ENCODE measurements around the gene SASH1. TPM values are rescaled to one million over a fixed set of nuclear protein-coding genes. Genes with fewer than 3 reads are reported as not detected.

SASH1 gene
- total RNA-seq, 1 experiment from 2014 or later: 27.4 TPM

GRCh38 chr6:148466158-148466557 lies 123.5 kb downstream of the SASH1 start (continued):
- TF ChIP-seq TP53 (CRISPR knock-in tag; IDR thresholded peaks at IDR 0.05): no peak

- DNase-seq (ENCODE audit: low spot score): no peak
- Mint-ChIP-seq H3K9me3 (no peaks in the 10 kb centered on the region), H3K4me1 (peaks cover 53% of the 10 kb centered on the region), H3K27ac (no peak overlapping the region), H3K4me3 (no peak overlapping the region), H3K36me3 (0 out of 2 replicates have a peak, but pooled peaks cover 4% of the 10 kb centered on the region), H3K27me3 (ENCODE audit: low read depth) (no peaks in the 10 kb centered on the region)
- CTCF ChIA-PET: interaction anchor here (1.5 kb wide), 1 partner anchor 13 kb away, joined by 4 read pairs; no protein-coding TSS in a partner anchor
- no peak for ATAC-seq
- POLR2A ChIA-PET: no interaction called here
- TF ChIP-seq NR2C2 (CRISPR knock-in tag; IDR thresholded peaks at IDR 0.05) (no peak), ZNF281 (CRISPR knock-in tag; IDR thresholded peaks at IDR 0.05) (no peak), RELA (CRISPR knock-in tag; IDR thresholded peaks at IDR 0.05; ENCODE audit: borderline replicate concordance) (no peak), NFE2L1 (CRISPR knock-in tag; IDR thresholded peaks at IDR 0.05) (no peak), ZNF512 (CRISPR knock-in tag; IDR thresholded peaks at IDR 0.05; ENCODE audit: borderline replicate concordance) (no peak), TEAD1 (CRISPR knock-in tag; IDR thresholded peaks at IDR 0.05) (no peak), ZNF671 (CRISPR knock-in tag; IDR thresholded peaks at IDR 0.05) (no peak), PRDM15 (CRISPR knock-in tag; IDR thresholded peaks at IDR 0.05) (no peak), SMAD3 (CRISPR knock-in tag; IDR thresholded peaks at IDR 0.05; ENCODE audit: borderline replicate concordance) (no peak), NFATC4 (CRISPR knock-in tag; IDR thresholded peaks at IDR 0.05) (no peak), JUN (CRISPR knock-in tag; IDR thresholded peaks at IDR 0.05) (no peak), USF1 (CRISPR knock-in tag; IDR thresholded peaks at IDR 0.05) (no peak), ARID4B (CRISPR knock-in tag; IDR thresholded peaks at IDR 0.05; ENCODE audit: borderline replicate concordance) (no peak), GABPB1 (CRISPR knock-in tag; IDR thresholded peaks at IDR 0.05) (no peak), ZMAT4 (CRISPR knock-in tag; IDR thresholded peaks at IDR 0.05) (no peak)
Observed at GRCh38 chr6:148467926-148468325, 125.3 kb downstream of the SASH1 start.

All from WTC11 (cell line).